ENCODE measurements around the gene CERS6. TPM values are rescaled to one million over a fixed set of nuclear protein-coding genes. Genes with fewer than 3 reads are reported as not detected.

CERS6 gene
- total and polyA plus RNA-seq, 2 experiments from 2014 or later, result 7.4 to 35.0 TPM

- Mint-ChIP-seq H3K4me1 (peaks cover 11% of the 10 kb centered on the region; the same call in 2 of the 3 replicates), H3K27me3 (ENCODE audit: insufficient read depth, low read depth, poor library complexity) (peaks cover 2% of the 10 kb centered on the region), H3K4me3 (no peak overlapping the region), H3K9me3 (no peaks in the 10 kb centered on the region), H3K36me3 (ENCODE audit: low read depth) (no peaks in the 10 kb centered on the region), H3K27ac (no peak overlapping the region)
- no peak for DNase-seq (ENCODE audit: low spot score)
- H3K27me3 ChIP-seq (ENCODE audit: insufficient read depth), result no peaks in the 10 kb centered on the region
- no peak overlapping the region for H3K4me2 ChIP-seq
- no peak overlapping the region for H3K4me3 ChIP-seq
- peaks cover 5% of the 10 kb centered on the region; the same call in 1 of the 2 replicates for H3K79me2 ChIP-seq (replicated peaks; ENCODE audit: insufficient read depth)
- H2AFZ ChIP-seq, result no peak overlapping the region
- 0 out of 2 replicates have a peak, but pooled peaks cover 4% of the 10 kb centered on the region for H3K4me1 ChIP-seq (ENCODE audit: insufficient read depth)
- no peak for ATAC-seq
- no peak overlapping the region for H3K27ac ChIP-seq (ENCODE audit: low read depth)
- TF ChIP-seq ZNF462 (CRISPR knock-in tag; IDR thresholded peaks at IDR 0.05), result no peak
- TF ChIP-seq ETS1 (IDR thresholded peaks at IDR 0.05), result no peak
- TF ChIP-seq NANOG (IDR thresholded peaks at IDR 0.05; ENCODE audit: borderline replicate concordance), result no peak
- no peak for TF ChIP-seq ZNF331 (CRISPR knock-in tag; IDR thresholded peaks at IDR 0.05; ENCODE audit: low read depth)
- no peak for TF ChIP-seq REST (IDR thresholded peaks at IDR 0.05; ENCODE audit: unreplicated experiment)
- no peak for TF ChIP-seq CTCF (conservative IDR thresholded peaks at IDR 0.05; ENCODE audit: low read depth in 2 of 2)
- TF ChIP-seq STAT1 (IDR thresholded peaks at IDR 0.05; ENCODE audit: unreplicated experiment), result no peak
- TF ChIP-seq JUNB (IDR thresholded peaks at IDR 0.05; ENCODE audit: unreplicated experiment), result no peak
- no peak for TF ChIP-seq POLR2AphosphoS5 (IDR thresholded peaks at IDR 0.05; ENCODE audit: low read depth)
- TF ChIP-seq EZH2phosphoT487 (IDR thresholded peaks at IDR 0.05; ENCODE audit: unreplicated experiment), result no peak
- TF ChIP-seq CREB1 (CRISPR knock-in tag; IDR thresholded peaks at IDR 0.05; ENCODE audit: low read depth), result no peak
- no peak for TF ChIP-seq EZH2 (IDR thresholded peaks at IDR 0.05; ENCODE audit: low read depth, unreplicated experiment)
- TF ChIP-seq ZNF114 (CRISPR knock-in tag; IDR thresholded peaks at IDR 0.05), result no peak
- H4K20me1 ChIP-seq (replicated peaks; ENCODE audit: insufficient read depth), result no peaks in the 10 kb centered on the region
- no peaks in the 10 kb centered on the region for H3K9me2 ChIP-seq (ENCODE audit: insufficient read depth)
- no peaks in the 10 kb centered on the region for H3F3A ChIP-seq (replicated peaks; ENCODE audit: low read depth)
- H3K36me3 ChIP-seq (ENCODE audit: insufficient read depth), result no peaks in the 10 kb centered on the region
Observed at GRCh38 chr2:168669151-168669550, 213.1 kb downstream of the CERS6 start.
